SK-N-SH (cell line): ENCODE results near the gene RHOBTB1.

Experiments used
- CTCF ChIP-seq: fragments of 200-600 bp; sonication (generic); IDR thresholded peaks from 2 replicates; pipeline ENCODE4 v1.6.1; 2017; ENCODE audit warnings: antibody characterized with exemption, mild to moderate bottlenecking, moderate library complexity
- RAD21 ChIP-seq: IDR thresholded peaks from 2 replicates; pipeline ENCODE4 v1.6.1; 2012; ENCODE audit warnings: mild to moderate bottlenecking, low read length
- SMC3 ChIP-seq: IDR thresholded peaks from 2 replicates; pipeline ENCODE4 v1.6.1; 2012; ENCODE audit warnings: low read depth, low read length, improper control_type of control experiment

- TF ChIP-seq CTCF: no peak
- TF ChIP-seq SMC3: no peak
- no peak for TF ChIP-seq RAD21
These were observed 66.8 kb downstream of the RHOBTB1 start for GRCh38 chr10:60877061-60877776.
